Gastroesophageal sphincter (tissue), 4 donors: ENCODE results near the gene L3HYPDH. TPM values are rescaled to one million over a fixed set of nuclear protein-coding genes. Genes with fewer than 3 reads are reported as not detected.
A peak's percentile ranks its signal among the peaks of the same experiment; 100 is the strongest.

Experiments used
- ATAC-seq: fragments of 150-250 bp; one replicate; pipeline ENCODE4 v1.9.1; 2016; ENCODE audit warnings: mild to moderate bottlenecking, moderate library complexity
- H3K27ac ChIP-seq, 4 donors: fragments of 200-600 bp; sonication (generic) in 3 of 4; 1 replicate in 3 of 4; 2 replicates in 1 of 4; pipeline ENCODE4 v1.5.1; 2016 to 2019
- H3K27me3 ChIP-seq: fragments of 200-600 bp; sonication (generic); one replicate; pipeline ENCODE4 v1.5.1; 2019
- H3K36me3 ChIP-seq, 2 donors: fragments of 200-600 bp; sonication (generic); one replicate each; pipeline ENCODE4 v1.5.1; 2019; ENCODE audit warnings: control low read depth in 1 of 2
- H3K4me1 ChIP-seq, 3 donors: fragments of 200-600 bp; sonication (generic); 1 replicate in 2 of 3; 2 replicates in 1 of 3; pipeline ENCODE4 v1.5.1; 2016 to 2019; ENCODE audit warnings: control low read depth in 2 of 3
- H3K4me3 ChIP-seq, 2 donors: fragments of 200-600 bp; sonication (generic); one replicate each; pipeline ENCODE4 v1.5.1; 2019; ENCODE audit warnings: mild to moderate bottlenecking in 1 of 2, moderate library complexity in 1 of 2
- H3K9me3 ChIP-seq, 3 donors: fragments of 200-600 bp; sonication (generic); one replicate each; pipeline ENCODE4 v1.5.1; 2017 to 2019; ENCODE audit warnings: control low read depth in 2 of 3
- CTCF ChIP-seq, 4 experiments: fragments of 200-600 bp in 2 of 4; fragments of 450-650 bp in 2 of 4; sonication (generic) in 1 of 4; IDR thresholded peaks; one replicate each; pipeline ENCODE4 v1.5.1; 2017 to 2019; ENCODE audit warnings: antibody characterized with exemption in 4 of 4, mild to moderate bottlenecking in 2 of 4, moderate library complexity in 2 of 4
- EP300 ChIP-seq: sonication (generic); formaldehyde crosslinking; IDR thresholded peaks from one replicate; pipeline ENCODE4 v1.6.1; 2017; ENCODE audit warnings: antibody characterized with exemption, mild to moderate bottlenecking
- POLR2A ChIP-seq, 2 donors: fragments of 450-650 bp; IDR thresholded peaks; one replicate each; pipeline ENCODE4 v1.6.1; 2017; ENCODE audit warnings: antibody characterized with exemption in 2 of 2, mild to moderate bottlenecking in 2 of 2, moderate library complexity in 1 of 2
- POLR2AphosphoS5 ChIP-seq: sonication (generic); formaldehyde crosslinking; IDR thresholded peaks from one replicate; pipeline ENCODE4 v1.6.1; 2017; ENCODE audit warnings: antibody characterized with exemption
- WGBS, 2 donors: methylation state at CpG; one replicate each; pipeline ENCODE4 v1.1.5; 2018; ENCODE audit warnings: low coverage in 1 of 2; 5-methylcytosine and 5-hydroxymethylcytosine counted together
- total RNA-seq, 4 donors: library from RNA; depleted of rRNA; stranded (reverse); fragments of >200 nt; gene quantifications; one replicate each; pipeline ENCODE4 v1.1.0, GENCODE V29; 2016

The L3HYPDH gene
- total RNA-seq, 4 donors from 2014 or later, result 24.5 to 37.7 (median 33.3) TPM

- no peak for ATAC-seq
- peaks cover 0 to 24% of the 10 kb centered on the region in 2 donors for H3K36me3 ChIP-seq
- H3K27me3 ChIP-seq, result no peaks in the 10 kb centered on the region
- 50% methylated on average over 1 of the region's 1 CpG; no CpG with 5 or more reads in 1 of the 2 donors for WGBS, 2 donors
- H3K4me3 ChIP-seq, result no peak overlapping the region
- TF ChIP-seq POLR2AphosphoS5 (no peak), EP300 (no peak), CTCF (IDR thresholded peaks at IDR 0.05) (no peak), POLR2A (IDR thresholded peaks at IDR 0.05) (no peak)
- H3K9me3 ChIP-seq, result no peaks in the 10 kb centered on the region
- peak overlapping the region in 3 of 4 donors; percentile 93 to 96 (median 95) for H3K27ac ChIP-seq
- peaks cover 0 to 59% (median 22%) of the 10 kb centered on the region in 3 donors for H3K4me1 ChIP-seq
Observed at GRCh38 chr14:59480166-59480565, 4.0 kb downstream of the L3HYPDH start.

- TF ChIP-seq CTCF (IDR thresholded peaks at IDR 0.05) (no peak), POLR2AphosphoS5 (no peak), POLR2A (IDR thresholded peaks at IDR 0.05) (no peak), EP300 (no peak)
- H3K27ac ChIP-seq, result no peak overlapping the region
- H3K9me3 ChIP-seq, result no peaks in the 10 kb centered on the region
- H3K36me3 ChIP-seq, result peaks cover 2 to 38% of the 10 kb centered on the region in 2 donors
- no peak for ATAC-seq
- H3K4me3 ChIP-seq, result no peak overlapping the region
- no peaks in the 10 kb centered on the region for H3K27me3 ChIP-seq
- 88 to 98% methylated on average over 3 of the region's 3 CpGs for WGBS, 2 donors
- peaks cover 0 to 66% (median 22%) of the 10 kb centered on the region in 3 donors for H3K4me1 ChIP-seq
Observed at GRCh38 chr14:59478540-59478939, 5.7 kb downstream of the L3HYPDH start.

- Histone ChIP-seq H3K4me1 (peaks cover 0 to 38% (median 7%) of the 10 kb centered on the region in 3 donors), H3K36me3 (peaks cover 2 to 63% of the 10 kb centered on the region in 2 donors), H3K27ac (peak overlapping the region in 1 of 4 donors; percentile 37), H3K4me3 (no peak overlapping the region), H3K9me3 (no peaks in the 10 kb centered on the region), H3K27me3 (no peaks in the 10 kb centered on the region)
- no peak for TF ChIP-seq CTCF (IDR thresholded peaks at IDR 0.05)
- no peak for TF ChIP-seq EP300
- TF ChIP-seq POLR2A (IDR thresholded peaks at IDR 0.05), result no peak
- no peak for TF ChIP-seq POLR2AphosphoS5
- no peak for ATAC-seq
- WGBS, 2 donors, result 100% methylated on average over 1 of the region's 1 CpG
Observed at GRCh38 chr14:59475709-59476108, 8.5 kb downstream of the L3HYPDH start.

- Histone ChIP-seq H3K9me3 (no peaks in the 10 kb centered on the region), H3K4me3 (no peak overlapping the region), H3K27me3 (no peaks in the 10 kb centered on the region), H3K27ac (peak overlapping the region; percentile 4 to 66 (median 34)), H3K36me3 (peaks cover 2 to 72% of the 10 kb centered on the region in 2 donors), H3K4me1 (peaks cover 0 to 24% (median 0%) of the 10 kb centered on the region in 3 donors)
- WGBS, 2 donors, result 0 to 14% methylated on average over 1 of the region's 1 CpG
- TF ChIP-seq EP300 (no peak), CTCF (IDR thresholded peaks at IDR 0.05) (no peak), POLR2AphosphoS5 (no peak), POLR2A (IDR thresholded peaks at IDR 0.05) (no peak)
- ATAC-seq, result no peak
Observed at GRCh38 chr14:59474172-59474571, 10.0 kb downstream of the L3HYPDH start.
